Measurements from ENCODE around the gene RNF121. TPM values are rescaled to one million over a fixed set of nuclear protein-coding genes. Genes with fewer than 3 reads are reported as not detected.

Gene RNF121
- total and polyA plus RNA-seq, 2 of the 13 experiments (the other 11 are each of a cell fraction or from before 2014, with no cell fraction given), result 28.6 to 44.3 TPM

GRCh38 chr11:71947498-71947897, 18.7 kb downstream of the RNF121 start (continued):
- TF ChIP-seq ZBTB20 (CRISPR knock-in tag; IDR thresholded peaks at IDR 0.05; ENCODE audit: borderline replicate concordance, low read depth) (no peak), KAT8 (CRISPR knock-in tag; IDR thresholded peaks at IDR 0.05) (peak; percentile 68), MATR3 (CRISPR knock-in tag; IDR thresholded peaks at IDR 0.05) (no peak), FOXJ3 (CRISPR knock-in tag; IDR thresholded peaks at IDR 0.05; ENCODE audit: borderline replicate concordance) (peak; percentile 45; the same call in 1 of the 2 replicates), ZNF503 (CRISPR knock-in tag; IDR thresholded peaks at IDR 0.05) (peak; percentile 41; the same call in 1 of the 2 replicates), ZFP62 (CRISPR knock-in tag; IDR thresholded peaks at IDR 0.05) (no peak), ZNF709 (CRISPR knock-in tag; IDR thresholded peaks at IDR 0.05) (no peak), ZNF672 (CRISPR knock-in tag; IDR thresholded peaks at IDR 0.05) (no peak), SMARCE1 (IDR thresholded peaks at IDR 0.05; ENCODE audit: borderline replicate concordance) (no peak), TBX2 (CRISPR knock-in tag; IDR thresholded peaks at IDR 0.05; ENCODE audit: borderline replicate concordance) (peak; percentile 48; the same call in 1 of the 2 replicates), ZNF850 (CRISPR knock-in tag; conservative IDR thresholded peaks at IDR 0.05) (no peak), CBX1 (IDR thresholded peaks at IDR 0.05; ENCODE audit: low read depth) (no peak), POGZ (CRISPR knock-in tag; IDR thresholded peaks at IDR 0.05) (no peak; the same call in 1 of the 2 replicates), ARNT2 (CRISPR knock-in tag; IDR thresholded peaks at IDR 0.05; ENCODE audit: low read depth) (no peak), RNF219 (CRISPR knock-in tag; IDR thresholded peaks at IDR 0.05) (no peak), ZNF260 (CRISPR knock-in tag; IDR thresholded peaks at IDR 0.05; ENCODE audit: borderline replicate concordance, low read depth) (no peak), NKX3-1 (CRISPR knock-in tag; IDR thresholded peaks at IDR 0.05) (0 out of 2 replicates have a peak, but pooled peaks have one; percentile 17), BRD4 (CRISPR knock-in tag; IDR thresholded peaks at IDR 0.05) (no peak), ZNF121 (CRISPR knock-in tag; IDR thresholded peaks at IDR 0.05) (no peak), ZNF275 (CRISPR knock-in tag; IDR thresholded peaks at IDR 0.05; ENCODE audit: borderline replicate concordance) (no peak), ZKSCAN5 (CRISPR knock-in tag; IDR thresholded peaks at IDR 0.05) (no peak), PRDM4 (CRISPR knock-in tag; IDR thresholded peaks at IDR 0.05; ENCODE audit: borderline replicate concordance) (no peak), TOE1 (CRISPR knock-in tag; IDR thresholded peaks at IDR 0.05) (no peak)

Measured in HepG2 (cell line).